ENCODE measurements around the gene NRAP.

GRCh38 chr10:113639966-113640365 is 23.9 kb downstream of the NRAP start:
- TF ChIP-seq POLR2AphosphoS5 (IDR thresholded peaks at IDR 0.05; ENCODE audit: insufficient read depth, low read depth, low read length) (no peak), CTCF (IDR thresholded peaks at IDR 0.05; ENCODE audit: extremely low read depth in 1 of 2, insufficient read depth in 1 of 2, low read depth in 1 of 2, low read length in 2 of 2) (no peak), EZH2 (IDR thresholded peaks at IDR 0.05; ENCODE audit: borderline replicate concordance, low read depth, low read length, severe bottlenecking) (no peak), MYC (IDR thresholded peaks at IDR 0.05; ENCODE audit: low read depth, low read length) (no peak), POLR2A (IDR thresholded peaks at IDR 0.05; ENCODE audit: low read depth, low read length) (no peak)

Data from endothelial cell of umbilical vein (primary cell).